HG02870 (cell line): ENCODE data around the gene VPS29.
"Not testable (repeated sequence)": the region's sequence is repeated elsewhere in the genome, so short reads cannot be mapped to it uniquely, and the experiment has no call there.

ENCODE experiments used
- ATAC-seq: cut with Tn5 transposase; IDR thresholded peaks from one replicate; pipeline ENCODE4 v1.9.1; 2021; ENCODE audit warnings: mild to moderate bottlenecking, moderate library complexity; ENCODE audit not compliant: unreplicated experiment

The VPS29 gene

GRCh38 chr12:110501752-110502738, at the start of gene VPS29, which contains the start of gene RAD9B:
TSS of gene VPS29 (minus strand) at chr12:110502111. CDS start at chr12:110502051, 60 bp downstream.
TSS of gene RAD9B (plus strand) at chr12:110502331. CDS start at chr12:110502338, 7 bp downstream.
- peak; percentile 86 for ATAC-seq

- ATAC-seq, result no peak
These were observed 49.1 kb upstream of the VPS29 start for GRCh38 chr12:110550981-110551380.

- ATAC-seq, result no peak
These were observed 47.8 kb upstream of the VPS29 start for GRCh38 chr12:110549716-110550115.

GRCh38 chr12:110548678-110549077, 46.8 kb upstream of the VPS29 start:
- no peak for ATAC-seq

- ATAC-seq, result no peak
These were observed 45.2 kb upstream of the VPS29 start for GRCh38 chr12:110547090-110547489.

- ATAC-seq, result no peak
These were observed 44.4 kb upstream of the VPS29 start for GRCh38 chr12:110546339-110546738.

- ATAC-seq, result no peak
These were observed 43.9 kb upstream of the VPS29 start for GRCh38 chr12:110545812-110546211.

GRCh38 chr12:110545259-110545658, 43.3 kb upstream of the VPS29 start:
- not testable (repeated sequence) for ATAC-seq

GRCh38 chr12:110543965-110544364, 42.1 kb upstream of the VPS29 start:
- no peak for ATAC-seq

- ATAC-seq, result no peak
These were observed 41.5 kb upstream of the VPS29 start for GRCh38 chr12:110543252-110543959.

GRCh38 chr12:110540048-110540447, 38.1 kb upstream of the VPS29 start:
- no peak for ATAC-seq

GRCh38 chr12:110538869-110539622, 37.1 kb upstream of the VPS29 start:
- no peak for ATAC-seq

- ATAC-seq, result no peak
These were observed 35.9 kb upstream of the VPS29 start for GRCh38 chr12:110537605-110538409.

- no peak for ATAC-seq
These were observed 35.1 kb upstream of the VPS29 start for GRCh38 chr12:110536834-110537604.

GRCh38 chr12:110534811-110535210, 32.9 kb upstream of the VPS29 start:
- no peak for ATAC-seq

GRCh38 chr12:110533607-110534006, 31.7 kb upstream of the VPS29 start:
- no peak for ATAC-seq

GRCh38 chr12:110532644-110533043, 30.7 kb upstream of the VPS29 start:
- ATAC-seq, result no peak

- ATAC-seq, result peak; percentile 81
These were observed 29.9 kb upstream of the VPS29 start for GRCh38 chr12:110531741-110532333.

- ATAC-seq, result no peak
These were observed 28.6 kb upstream of the VPS29 start for GRCh38 chr12:110530511-110530910.
